SKM-1 (cell line): ENCODE data around the gene C20orf141.
"Not testable (repeated sequence)": the region's sequence is repeated elsewhere in the genome, so short reads cannot be mapped to it uniquely, and the experiment has no call there.

Experiments used
- DNase-seq: peaks from one replicate; lab custom pipeline; 2025; ENCODE audit not compliant: unreplicated experiment; lab: John Stamatoyannopoulos, UW

Gene C20orf141

DNA sequence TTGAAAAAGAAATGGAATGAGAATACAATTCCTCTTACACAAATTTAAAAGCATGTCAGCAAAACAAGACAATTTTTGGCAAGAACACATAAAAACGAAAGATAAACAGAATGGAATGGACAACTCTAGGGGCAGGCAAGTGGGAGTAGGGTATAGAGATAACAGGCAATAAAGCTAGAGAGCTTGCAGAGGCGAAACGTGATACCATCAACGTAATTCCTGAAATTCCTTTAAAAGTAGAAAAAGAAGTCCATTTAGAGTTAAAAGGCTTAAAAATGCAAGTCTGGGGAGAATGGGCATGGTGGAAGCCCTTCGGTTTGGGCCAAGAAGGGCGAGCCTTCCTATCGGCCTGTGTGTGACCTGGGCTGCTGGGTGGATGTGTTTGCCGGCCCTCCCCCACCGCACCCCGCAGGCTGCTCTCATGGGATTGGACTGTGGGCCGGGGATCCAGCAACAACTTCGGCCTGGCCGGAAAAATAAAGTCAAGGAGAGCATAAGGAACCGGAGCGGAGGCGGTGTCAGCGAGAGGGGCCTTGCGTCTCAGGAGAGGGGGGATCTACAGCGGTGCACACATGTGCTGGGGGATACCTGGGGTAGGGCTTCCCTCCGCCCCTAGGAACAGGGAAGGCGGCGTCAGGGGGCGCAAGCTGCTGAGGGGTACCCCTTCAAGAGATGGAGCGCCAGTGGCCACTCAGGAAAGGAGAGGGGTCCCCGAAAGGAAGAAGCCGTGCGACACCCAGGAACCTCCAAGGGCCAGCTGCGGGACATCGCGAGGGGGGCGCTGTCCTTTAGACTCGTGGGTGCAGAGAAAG, 5.5 kb downstream of the C20orf141 start:
- no peak for DNase-seq

DNA sequence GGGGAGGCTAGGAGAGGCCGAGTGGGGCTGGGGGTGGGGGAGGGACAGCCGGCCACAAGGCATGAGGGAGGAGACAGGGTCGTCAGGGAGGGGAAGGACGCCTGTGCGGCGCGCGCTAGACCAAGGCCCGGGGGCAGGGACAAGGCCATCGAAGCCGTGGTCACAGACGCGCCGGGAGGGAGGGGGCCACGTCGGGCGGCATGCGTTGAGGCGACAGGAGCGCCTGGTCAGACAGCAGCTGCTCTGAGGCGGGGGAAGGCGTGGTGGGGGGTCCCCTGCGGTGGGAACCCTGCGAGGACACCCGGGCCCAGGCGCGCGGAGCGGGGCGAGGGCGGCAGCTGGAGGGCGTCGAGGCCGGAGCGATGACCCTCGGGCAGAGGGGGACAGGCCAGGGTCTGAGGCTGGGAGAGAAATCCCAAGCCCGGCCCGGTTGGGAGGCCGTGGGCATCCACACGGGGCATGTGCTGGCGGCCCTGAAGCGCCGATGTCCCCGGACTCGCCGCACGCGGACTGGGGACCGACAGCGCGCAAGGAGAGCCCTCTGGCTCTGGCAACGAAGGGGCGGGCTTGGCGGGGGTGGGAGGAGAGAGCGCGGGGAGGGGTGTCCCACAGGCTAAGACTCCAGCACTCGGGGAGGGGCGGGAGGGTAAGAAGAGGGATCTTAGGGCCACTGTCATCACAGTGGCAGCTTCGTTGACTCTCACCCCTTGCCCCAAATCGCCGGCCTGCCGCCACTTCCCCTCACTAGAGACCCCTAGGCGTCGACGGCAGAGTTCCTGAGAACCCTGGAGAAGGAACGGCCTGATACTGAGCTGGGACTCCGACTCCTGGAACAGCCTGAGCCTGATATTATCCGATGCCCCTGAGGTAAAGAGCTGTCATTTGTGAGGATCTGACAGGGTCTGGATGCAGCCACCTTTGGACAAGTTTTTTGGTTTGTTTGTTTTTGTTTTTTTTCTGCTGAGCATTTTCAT, 6.4 kb downstream of the C20orf141 start:
- DNase-seq: no peak

DNA sequence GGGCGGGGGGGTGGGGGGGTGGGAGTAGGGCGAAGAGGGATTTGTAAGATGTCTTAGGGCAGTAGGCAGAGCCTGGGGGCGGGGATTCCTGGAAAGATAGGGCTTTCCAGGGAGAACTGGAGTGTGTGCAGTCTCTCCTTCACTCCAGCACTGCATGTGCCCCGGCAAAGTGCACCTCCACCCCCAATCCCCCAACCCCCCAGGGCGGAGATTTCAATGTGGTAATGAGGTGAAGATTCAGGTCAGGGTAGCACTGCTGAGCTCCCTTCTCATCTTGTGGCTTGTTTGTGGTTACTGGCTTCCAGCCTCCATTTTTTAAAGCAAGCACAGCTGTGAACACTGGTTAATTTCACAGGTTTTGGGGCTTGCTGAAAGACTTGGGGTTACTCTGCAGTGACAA, 7.3 kb downstream of the C20orf141 start:
- DNase-seq: no peak

DNA sequence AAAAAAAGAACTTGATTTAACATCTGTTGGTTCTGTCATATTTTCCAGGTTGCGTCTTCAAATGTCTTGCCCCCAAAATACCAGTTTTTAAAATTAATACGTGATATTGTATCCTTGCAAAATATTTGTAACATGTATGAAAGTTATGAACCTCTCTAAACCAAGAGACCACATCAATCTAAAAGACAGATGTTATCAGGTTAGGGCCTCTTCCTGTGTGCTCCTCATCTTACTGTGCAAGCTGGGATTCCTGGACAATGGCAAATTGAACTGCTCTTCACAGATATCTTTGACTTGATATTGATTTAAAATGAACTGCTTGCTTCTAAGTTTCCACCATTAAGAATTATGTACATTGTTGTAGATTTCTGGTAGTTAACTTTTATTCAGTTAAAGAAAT, 11.0 kb downstream of the C20orf141 start:
- no peak for DNase-seq

DNA sequence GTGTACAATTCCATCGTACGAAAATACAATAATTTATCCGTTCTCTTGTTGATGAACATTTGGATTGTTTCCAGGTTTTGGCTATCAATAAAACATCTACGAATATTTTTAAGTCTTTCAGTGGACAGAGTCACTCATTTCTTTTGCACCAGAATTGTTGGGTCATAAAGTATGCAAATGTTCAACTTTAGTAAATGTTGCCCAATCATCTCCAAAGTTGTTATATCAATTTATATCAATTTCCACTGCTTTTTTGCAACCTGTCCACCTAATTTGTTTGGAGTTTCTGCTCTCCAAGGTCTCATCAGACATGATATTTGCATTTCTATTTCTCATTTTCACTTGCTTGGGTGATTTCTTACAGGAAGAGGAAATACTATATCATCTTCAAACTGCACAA, 11.9 kb downstream of the C20orf141 start:
- DNase-seq: no peak

DNA sequence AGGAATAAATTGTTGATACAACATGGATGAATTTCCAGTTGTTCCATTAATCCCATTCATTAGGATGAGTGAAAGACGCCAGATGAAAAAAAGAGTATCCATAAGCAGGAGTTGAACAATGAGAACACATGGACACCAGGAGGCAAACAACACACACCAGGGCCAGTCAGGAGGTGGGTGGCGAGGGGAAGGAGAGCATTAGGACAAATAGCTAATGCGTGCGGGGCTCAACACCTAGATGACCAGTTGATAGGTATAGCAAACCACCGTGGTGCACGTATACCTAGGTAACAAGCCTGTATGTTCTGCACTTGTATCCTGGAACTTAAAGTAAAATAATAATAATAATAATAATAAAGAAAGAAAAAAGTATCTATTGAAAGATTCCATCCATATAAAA, 14.6 kb downstream of the C20orf141 start:
- no peak for DNase-seq

DNA sequence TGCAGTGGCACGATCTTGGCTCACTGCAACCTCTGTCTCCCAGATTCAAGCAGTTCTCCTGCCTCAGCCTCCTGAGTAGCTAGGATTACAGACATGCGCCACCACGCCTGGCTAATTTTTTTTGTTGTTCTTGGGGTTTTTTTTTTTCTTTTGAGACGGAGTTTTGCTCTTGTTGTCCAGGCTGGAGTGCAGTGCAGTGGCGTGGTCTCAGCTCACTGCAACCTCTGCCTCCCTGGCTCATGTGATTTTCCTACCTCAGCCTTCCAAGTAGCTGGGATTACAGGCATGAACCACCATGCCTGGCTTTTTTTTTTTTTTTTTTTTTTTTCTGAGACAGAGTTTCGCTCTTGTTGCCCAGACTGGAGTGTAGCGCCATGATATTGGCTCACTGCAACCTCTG, 16.4 kb downstream of the C20orf141 start:
- DNase-seq: not testable (repeated sequence)

DNA sequence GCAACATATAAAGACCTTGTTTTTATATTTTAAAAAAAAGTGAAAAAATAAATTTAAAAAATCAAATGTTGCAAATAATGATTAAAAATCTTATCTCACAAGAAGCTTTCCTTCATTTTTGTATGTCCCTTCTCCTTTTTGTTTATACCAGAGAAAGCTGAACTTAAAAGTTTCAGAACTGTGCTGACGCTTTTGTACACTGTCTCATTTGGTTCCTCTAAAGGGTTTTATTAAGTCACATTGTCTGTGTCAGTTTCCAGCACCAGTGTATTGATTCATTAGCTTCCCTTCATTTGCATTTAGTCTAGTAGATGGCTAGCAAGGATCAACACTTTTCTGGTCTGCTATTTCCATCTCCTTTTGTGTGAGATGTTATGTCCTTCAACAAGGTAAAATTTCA, 19.0 kb downstream of the C20orf141 start:
- DNase-seq: no peak

DNA sequence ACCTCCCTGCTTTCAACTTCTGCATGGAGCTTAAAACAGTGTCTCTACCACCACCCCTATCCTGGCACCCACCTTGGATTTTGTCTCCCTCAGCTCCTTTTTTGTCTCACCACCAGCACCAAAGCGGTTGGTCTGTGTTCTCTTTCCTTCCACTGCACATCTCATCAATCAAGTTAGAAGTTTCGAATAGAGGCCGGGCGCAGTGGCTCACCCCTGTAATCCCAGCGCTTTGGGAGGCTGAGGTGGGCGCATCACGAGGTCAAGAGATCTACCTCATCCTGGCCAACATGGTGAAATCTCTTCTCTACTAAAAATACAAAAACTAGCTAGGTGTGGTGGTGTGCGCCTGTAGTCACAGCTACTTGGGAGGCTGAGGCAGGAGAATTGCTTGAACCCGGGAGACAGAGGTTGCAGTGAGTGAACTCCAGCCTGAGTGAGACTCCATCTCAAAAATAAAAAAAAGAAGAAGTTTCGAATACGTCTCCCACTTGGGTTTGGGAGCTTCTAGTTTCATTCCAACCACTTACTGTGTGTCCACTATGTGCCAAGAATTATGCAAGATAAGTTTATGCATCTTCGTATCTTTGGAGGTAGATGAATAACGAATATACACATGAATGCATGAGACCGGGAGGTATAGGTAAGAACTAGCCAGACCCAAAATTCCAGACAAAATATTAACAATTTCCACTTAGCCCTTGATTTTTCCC, 19.8 kb downstream of the C20orf141 start:
- no peak for DNase-seq

DNA sequence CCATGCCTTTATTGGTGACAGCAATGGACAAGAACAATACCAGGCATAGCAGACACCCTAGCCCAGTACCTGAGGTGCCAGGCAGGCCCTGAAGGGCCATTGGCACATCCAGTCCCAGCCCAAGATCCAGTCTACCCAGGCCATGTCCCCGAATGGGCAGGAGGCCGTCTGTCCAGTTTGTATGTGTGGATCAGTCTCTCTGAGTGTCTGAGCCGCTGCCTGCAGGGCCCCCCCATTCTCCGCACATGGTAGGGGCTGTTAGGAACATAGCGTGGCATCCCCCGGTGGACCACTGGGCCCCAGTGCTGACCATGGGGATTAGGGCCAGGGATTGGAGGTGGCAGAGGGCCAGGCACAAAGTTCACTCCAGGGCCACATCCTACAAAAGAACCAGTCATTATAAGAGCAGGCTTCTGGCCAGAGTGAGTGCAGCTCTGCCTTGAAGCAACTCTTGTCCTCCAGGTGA, 20.6 kb downstream of the C20orf141 start:
- no peak for DNase-seq

DNA sequence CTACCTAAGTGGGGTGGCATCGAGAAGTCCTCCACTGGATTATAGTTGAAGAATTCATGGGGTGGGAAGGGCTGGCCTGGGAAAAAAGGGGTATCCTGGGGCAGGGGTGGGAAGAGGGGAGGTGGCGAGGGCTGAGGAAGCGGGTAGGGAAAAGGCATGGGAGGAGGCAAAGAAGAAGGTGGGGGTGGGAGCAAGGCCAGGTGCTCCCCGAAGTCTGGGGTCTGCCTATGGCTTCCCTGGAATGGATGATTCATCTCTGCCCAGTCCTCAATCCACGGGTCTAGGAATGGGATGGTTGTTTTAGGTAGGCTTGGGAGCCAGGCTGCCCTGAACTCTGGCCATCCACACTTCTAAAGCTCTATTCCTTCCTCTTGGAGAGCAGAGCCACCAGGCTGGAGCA, 21.2 kb downstream of the C20orf141 start:
- no peak for DNase-seq

DNA sequence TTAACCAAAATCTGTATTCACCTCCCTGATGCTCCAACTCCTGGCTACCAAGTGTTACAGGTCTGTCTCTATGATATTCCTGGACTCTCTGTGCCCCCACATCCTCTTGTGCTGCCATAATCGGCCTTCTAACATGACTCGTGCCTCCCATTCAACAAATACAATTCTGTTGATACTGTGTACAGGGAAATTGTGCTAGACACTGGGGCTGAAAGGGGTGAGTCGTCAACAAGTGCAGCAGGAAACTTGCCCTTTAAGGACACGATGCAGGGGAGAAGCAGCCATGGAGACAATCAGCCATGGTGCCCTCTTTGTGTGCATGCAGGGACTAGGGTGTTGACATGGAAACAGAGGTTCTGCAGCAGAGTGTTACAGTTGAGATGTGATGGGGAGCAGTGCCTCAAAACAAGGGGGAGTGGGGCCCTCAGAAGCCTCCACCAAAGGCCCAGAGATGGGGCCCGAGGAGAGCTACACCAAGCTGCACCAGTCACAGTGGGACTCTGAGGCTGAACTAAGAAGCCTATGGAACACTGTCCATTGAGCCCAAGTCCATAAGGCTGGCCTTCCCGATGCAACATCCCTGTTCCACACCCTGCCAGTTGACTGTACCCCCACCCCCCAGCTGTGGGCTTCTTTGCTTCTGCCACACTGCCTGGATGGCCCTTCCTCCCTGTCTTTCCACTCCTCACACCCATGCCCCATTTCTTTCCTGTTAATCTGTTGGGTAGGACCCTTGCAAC, 22.6 kb downstream of the C20orf141 start:
- no peak for DNase-seq

DNA sequence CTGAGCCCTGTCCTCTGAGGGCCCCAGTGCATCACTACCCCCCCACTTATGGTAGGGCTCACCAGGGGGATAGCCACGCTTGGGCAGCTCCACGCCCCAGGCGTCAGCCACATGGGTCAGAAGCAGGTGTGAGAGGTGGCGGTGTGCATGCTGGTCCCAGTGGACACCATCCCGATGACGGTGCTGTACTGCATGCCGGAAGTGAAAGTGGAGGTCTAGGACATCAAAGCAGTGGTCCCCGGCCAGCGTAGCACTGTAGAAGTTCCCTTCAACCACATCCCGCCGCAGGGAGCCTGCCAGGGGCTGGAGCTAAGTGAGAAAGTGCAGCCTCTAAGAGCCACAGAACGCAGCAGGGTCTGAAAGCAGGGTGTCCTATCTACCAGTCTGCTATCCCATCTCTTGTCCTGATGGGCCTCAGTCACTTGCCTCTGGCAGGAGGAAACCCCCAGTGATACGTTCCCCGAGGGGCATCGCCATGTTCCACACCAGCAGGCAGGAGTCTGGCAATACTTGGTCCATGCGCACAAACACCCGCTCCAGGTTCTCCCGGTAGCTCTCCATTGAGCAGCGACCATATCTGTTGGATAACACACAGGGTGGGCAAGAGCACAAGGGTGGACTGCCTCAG, 23.5 kb downstream of the C20orf141 start:
- DNase-seq: no peak

DNA sequence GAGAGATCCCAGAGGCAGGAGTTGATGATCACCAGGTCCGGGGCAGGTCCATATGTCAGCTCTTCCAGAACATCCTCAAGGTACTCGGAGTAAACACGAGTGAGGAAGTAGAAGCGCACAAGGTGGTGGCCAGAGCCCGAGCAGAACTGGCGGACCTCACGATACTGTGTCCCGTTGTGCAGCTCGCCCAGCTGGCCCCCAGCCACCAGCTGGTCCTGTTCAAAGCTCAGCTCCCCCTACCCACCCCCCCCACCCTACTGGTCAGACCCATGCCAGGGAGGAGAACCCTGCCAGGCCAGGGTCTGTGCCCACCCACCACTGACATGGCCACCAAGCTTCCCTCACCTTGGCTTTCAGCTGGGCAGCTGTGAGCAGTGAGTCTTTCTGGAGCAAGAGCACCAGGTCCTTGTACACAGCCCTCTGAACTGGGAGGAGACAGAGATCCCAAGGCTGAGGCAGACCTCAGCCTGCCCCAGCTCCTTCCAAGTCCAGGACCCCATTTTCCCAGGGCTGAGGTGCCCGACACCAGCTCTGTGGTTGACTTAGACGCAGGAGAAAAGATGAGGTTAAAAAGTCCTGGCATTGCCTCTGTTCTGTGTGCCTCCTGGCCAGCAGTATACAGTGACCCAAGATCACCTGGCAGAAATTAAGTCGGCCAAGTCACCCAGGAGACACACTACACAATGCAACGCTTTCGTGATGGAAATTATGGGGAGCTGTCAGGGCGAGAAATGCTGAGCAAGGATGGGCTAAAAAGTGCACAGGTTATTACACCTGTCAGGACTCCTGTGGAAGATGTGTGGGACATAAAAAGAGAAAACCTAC, 24.3 kb downstream of the C20orf141 start:
- DNase-seq: no peak

DNA sequence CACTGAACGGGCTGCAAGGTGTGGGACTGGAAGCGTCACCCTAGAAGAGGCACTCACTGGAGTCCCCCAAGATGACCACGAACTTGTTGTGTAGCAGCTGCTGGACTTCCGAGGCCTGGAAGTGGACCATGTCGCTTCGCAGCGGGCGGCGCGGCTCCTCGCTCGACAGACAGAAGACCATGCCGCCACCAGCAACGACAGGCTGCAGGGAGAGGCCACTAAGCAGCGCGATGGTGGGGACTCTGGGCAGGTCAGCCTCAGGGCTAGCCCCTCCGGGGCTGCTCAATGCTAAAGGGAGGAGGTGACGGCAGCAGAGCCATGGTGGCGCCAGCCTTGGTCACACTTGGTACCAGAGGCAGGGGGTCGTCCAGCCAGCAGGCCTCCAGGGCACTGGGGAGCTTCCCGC, 24.9 kb downstream of the C20orf141 start:
- DNase-seq: no peak

DNA sequence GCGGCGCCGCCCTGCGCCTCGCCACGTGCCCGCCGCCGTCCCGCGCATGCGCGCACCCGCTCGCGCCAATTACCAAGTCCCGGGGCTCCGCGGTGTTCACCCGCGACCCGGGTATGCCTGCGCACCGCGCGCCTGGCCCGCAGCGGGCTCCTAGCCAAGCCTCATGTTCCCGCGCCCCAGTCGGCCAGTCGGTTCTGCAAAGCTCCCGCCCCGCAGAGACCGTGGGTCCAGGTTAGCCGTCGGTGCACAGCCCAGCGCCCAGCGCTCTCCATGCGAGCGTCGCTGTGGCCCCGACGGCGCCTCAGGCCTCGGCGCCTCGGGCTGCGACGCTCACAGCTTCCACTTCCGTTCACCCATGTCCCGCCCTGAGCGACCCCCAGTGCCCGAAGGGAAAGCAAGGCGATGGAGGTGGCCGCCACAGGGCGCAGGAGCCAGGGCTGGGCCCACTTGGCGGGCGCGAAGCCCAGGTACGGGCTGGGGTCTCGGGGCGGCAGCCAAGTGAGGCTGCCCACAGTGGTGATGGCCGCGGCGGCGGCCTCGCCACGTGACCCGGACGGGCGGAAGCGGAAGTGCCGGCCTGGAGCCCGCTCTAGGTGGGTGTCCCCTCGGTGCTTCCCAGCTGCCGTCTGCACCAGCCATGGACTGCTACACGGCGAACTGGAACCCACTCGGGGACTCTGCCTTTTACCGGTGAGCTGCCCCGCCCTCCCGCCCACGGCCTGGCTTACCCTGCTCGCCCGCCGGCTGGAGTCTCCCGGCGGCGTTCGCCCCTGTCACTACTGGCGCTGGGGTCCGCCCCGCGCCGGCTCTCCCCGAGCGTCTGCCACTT, 25.6 kb downstream of the C20orf141 start, which contains the start of the genes PCED1A and VPS16:
Gene PCED1A, minus strand, starts transcription at position 518 of the 829 bp plus-strand sequence. CDS start 743 bp downstream, outside the sequence.
Gene VPS16, plus strand, starts transcription at position 608 of the 829 bp plus-strand sequence. Its CDS starts 30 bp downstream, at position 638.
- DNase-seq: peak; percentile 7

DNA sequence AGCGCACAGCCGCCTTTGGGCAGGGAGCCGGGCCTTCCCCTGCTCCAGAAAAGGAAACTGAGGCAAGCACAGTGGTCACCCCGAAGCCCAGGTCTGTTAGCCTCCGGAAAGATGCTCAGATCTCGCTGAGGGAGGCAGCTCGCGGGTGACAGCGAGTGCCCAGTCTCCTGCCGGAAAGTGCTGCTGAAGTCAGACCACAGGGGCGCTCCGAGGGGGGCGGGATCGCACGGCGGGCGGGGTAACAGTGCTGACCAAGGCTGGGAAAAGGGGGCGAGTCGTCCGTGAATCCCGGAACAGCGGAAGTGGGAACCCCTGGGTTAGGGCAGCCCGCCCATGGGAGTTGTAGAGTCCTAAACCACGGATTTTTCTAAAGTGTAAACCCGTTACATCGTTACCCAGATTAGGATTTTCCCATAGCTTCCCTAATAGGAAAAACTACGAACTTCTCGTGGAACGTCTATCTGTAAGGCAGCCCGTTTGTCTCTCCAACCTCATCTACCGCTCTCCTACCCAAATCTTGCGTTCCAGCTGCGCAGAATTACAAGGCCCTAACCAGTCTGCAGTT, 26.3 kb downstream of the C20orf141 start:
- no peak for DNase-seq

DNA sequence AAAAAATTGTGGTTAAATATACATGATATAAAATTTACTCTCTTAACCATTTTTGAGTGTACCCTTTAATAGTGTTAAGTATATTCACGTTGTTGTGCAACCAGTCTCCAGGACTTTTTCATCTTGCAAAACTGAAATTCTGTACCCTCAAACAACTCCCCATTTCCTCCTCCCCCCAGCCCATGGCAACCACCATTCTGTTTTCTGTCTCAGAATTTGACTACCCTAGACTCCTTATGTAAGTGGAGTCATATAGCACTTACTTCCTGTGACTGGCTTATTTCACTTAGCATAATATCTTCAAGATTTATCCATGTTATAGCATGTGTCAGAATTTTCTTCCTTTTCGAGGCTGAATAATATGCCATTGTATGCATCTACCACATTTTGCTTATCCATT, 30.8 kb downstream of the C20orf141 start:
- no peak for DNase-seq
